Lower leg skin (tissue), 3 donors: ENCODE measurements around the gene CNTLN.

Experiments used
- POLR2A ChIP-seq, 2 donors: fragments of 450-650 bp; IDR thresholded peaks; one replicate each; pipeline ENCODE4 v1.6.1; 2016 to 2017; ENCODE audit warnings: antibody characterized with exemption in 2 of 2, mild to moderate bottlenecking in 1 of 2, moderate library complexity in 1 of 2
- TF ChIP-seq, protein P1 (sequence below), 3 donors: fragments of 450-650 bp; IDR thresholded peaks; one replicate each; pipeline ENCODE4 v1.5.1; 2016; ENCODE audit warnings: antibody characterized with exemption in 3 of 3, mild to moderate bottlenecking in 3 of 3, moderate library complexity in 2 of 3

- no peak for TF ChIP-seq POLR2A (IDR thresholded peaks at IDR 0.05)
- TF ChIP-seq, protein P1, sequence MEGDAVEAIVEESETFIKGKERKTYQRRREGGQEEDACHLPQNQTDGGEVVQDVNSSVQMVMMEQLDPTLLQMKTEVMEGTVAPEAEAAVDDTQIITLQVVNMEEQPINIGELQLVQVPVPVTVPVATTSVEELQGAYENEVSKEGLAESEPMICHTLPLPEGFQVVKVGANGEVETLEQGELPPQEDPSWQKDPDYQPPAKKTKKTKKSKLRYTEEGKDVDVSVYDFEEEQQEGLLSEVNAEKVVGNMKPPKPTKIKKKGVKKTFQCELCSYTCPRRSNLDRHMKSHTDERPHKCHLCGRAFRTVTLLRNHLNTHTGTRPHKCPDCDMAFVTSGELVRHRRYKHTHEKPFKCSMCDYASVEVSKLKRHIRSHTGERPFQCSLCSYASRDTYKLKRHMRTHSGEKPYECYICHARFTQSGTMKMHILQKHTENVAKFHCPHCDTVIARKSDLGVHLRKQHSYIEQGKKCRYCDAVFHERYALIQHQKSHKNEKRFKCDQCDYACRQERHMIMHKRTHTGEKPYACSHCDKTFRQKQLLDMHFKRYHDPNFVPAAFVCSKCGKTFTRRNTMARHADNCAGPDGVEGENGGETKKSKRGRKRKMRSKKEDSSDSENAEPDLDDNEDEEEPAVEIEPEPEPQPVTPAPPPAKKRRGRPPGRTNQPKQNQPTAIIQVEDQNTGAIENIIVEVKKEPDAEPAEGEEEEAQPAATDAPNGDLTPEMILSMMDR (IDR thresholded peaks at IDR 0.05): no peak
Observed at GRCh38 chr9:17269799-17270198, 135.0 kb downstream of the CNTLN start.
